ENCODE data around the gene DTHD1.

The DTHD1 gene

DNA sequence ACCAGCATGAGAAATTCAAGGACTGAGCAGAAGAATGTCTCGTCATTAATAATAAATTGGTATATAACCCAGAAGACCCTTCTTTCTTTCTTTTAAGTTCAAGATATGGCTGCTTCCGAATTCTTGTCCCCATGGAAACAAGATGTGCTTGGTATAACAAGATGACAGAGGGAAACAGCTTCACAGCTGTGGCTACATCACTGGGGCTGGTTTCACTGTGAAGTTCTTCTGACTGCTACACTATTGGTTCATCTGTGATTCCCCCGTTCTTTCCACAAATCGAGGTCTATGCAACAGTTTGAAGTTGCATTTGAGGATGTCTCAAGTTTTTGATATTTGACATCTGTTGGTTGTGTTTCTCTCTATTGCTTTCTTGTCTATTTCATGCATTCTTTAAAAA is 12.3 kb upstream of the DTHD1 start:
- DNase-seq (ENCODE audit: low read depth in 3 of 3, low spot score in 1 of 3) = no peak

DNA sequence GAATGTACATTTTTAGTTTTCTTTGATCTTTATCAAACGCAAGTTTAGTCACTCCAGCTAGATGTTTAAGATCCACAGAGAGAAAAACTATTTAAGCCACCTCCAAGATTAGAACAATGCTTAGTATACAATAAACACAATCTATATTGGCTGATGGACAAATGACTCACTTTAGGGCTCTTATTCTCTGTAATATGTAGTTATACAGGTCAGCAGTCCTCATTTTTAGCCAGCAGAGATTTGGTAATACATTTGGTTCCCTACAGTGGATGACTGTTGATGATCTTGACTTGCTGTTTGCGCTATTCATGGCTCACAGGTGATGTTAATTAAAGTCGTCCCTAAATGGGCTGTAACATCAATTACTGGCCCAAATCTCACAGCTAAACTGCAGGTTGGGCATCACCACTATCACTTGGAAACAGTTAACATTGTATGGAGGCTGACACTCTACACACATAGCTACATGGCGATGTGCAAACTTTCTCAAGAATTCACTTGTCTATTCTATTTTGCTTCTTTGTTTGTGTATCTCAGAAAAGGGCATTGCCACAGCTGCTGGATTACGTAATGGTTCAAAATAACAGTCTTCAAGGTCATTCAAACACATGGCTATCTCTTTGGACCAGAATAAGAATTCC is 11.8 kb upstream of the DTHD1 start:
- no peak for DNase-seq (ENCODE audit: low read depth in 3 of 3, low spot score in 1 of 3)

DNA sequence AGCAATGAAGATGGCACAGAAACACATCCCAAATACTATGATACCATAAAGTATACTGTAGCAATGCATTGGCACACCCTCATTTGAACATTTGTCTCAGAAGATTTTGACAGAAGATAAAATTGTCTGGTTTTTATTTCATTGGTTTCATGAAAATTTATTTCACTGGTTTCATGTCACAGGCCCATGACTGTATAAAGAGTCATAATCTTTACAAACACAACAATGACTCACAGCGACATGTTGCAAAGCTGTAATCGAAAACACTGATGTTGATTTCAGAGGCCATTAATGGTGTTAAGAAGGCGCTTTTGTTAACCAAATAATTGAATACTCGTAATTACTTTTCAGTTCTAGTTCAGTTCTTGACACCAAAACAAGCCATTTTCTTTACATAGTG is 8.1 kb upstream of the DTHD1 start:
- DNase-seq (ENCODE audit: low read depth in 3 of 3, low spot score in 1 of 3) = no peak

DNA sequence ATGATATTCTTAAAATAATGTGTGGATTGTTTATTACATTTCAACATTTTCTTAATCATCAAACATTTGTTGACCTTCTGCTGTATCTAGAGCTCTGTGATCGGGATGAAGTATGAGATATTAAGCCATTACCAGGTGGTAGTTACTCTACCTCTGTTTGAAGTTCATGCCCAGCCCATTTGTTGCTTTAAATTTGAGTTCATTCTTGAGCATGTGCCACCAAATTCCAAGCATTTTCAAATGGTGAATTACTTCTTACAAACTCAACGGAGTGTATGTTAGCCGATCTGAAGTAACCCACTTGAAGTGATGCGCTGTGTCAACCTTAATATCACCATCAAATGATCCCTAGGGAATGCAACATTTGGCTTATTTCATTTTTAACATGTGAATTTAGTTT is 7.3 kb upstream of the DTHD1 start:
- no peak for DNase-seq (ENCODE audit: low read depth in 3 of 3, low spot score in 1 of 3)

DNA sequence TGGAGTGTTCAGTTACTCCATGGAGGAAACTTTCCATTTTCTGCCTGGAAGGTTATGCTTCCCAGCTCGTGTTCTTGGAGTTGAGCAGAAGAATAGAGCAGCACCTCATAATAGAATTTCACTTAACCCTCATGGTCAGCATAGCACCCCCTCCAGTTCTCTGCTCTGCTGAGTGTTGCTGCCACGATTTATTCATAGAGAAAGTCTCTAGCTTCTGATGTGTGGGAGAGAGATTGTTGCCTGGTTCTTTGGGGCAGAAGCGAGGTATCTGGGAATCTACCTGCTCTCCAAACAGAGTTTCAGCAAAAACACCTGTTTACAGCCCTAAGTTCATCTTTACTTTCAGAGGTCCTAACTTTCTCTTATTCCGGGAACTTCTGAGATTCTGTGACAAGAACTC is 3.9 kb upstream of the DTHD1 start:
- no peak for DNase-seq (ENCODE audit: low read depth in 3 of 3, low spot score in 1 of 3)

DNA sequence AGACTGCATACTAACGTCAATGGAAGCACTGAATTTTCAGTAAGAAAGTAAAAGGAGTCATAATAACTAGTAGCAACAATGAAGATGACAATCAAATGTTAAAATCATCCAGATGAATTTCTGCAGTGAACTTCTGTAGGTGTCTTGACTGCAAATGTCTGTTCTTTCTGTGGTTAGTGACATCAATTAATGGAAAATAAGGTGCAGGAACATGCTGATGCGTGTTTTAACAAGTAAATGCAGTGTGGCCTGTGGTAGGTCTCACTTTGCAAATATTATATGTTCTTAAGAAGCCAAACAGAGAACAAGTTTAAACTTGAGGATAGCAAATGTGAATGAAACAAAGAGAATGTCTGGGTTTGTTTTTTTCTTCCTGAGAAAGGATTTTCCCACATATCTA is 2.6 kb upstream of the DTHD1 start:
- no peak for DNase-seq (ENCODE audit: low read depth in 3 of 3, low spot score in 1 of 3)

DNA sequence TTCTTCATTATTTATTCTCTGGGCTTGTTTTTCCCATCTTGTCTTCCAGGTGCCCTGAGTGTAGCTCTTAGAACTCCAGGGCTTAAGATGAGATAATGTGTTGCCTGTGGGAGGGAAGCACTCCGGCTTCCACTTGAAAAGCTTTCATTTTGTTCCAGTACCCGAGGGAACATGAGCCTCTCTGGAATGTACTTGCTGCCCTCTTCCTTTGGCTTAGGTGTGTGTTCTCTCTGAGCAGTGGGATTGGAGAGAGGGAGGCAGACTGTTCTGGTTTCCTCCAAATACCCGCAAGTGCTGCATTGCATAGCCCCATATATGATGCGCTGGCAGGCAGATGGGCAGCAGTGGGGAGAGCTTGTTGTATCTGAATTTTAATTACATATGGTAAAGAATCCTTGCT is 861 bp upstream of the DTHD1 start:
- DNase-seq (ENCODE audit: low read depth in 3 of 3, low spot score in 1 of 3) = no peak

DNA sequence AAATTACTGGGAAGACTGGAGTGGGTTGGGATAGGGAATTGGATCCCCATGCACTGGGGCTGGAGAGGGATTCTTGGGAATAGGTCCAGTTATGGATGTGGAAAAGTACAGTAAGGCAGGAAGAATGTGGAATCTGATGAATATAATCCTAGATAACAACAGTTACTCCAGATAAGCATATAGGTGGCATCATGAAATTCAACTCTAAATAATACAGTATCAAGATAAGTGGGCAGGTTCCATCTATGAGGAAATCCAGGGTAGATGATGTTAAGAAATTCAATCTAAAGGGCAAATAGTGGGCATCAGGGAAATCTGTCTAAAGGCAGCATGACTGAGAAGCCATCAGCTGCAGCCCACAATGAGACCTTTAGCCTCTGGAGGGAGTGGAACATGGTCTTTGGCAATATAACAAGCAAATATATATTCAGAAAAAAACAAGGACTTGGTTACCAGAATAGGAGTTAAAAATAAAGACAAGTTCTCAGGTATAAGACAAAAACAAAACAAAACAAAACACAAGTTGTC is 1.2 kb downstream of the DTHD1 start:
- DNase-seq (ENCODE audit: low read depth in 3 of 3, low spot score in 1 of 3) = no peak

DNA sequence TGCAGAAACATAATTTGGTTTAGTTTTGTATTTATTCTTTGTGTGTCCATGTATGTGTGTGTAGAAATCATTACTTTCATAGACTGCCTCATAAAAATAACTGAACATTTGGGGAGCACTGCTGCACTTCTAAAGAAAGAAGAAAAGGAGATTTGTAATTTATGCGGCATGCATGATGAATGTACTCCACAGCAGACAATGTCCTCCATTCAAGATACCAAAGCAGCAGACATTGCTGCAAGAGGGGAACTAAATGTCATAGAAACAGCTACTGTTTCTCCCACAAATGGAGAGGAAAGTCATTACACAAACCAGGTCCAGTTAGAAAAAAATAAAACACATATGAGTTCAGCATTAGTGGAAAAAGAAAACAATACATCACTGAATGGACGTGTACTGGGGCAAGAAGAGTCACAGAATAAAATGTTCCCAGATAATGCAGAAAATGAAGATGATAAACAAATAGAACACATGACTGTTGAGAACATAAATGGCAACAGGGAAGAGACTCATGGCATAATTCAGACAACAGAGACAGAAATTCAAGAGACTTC is 2.6 kb downstream of the DTHD1 start:
- DNase-seq (ENCODE audit: low read depth in 3 of 3, low spot score in 1 of 3) = no peak

DNA sequence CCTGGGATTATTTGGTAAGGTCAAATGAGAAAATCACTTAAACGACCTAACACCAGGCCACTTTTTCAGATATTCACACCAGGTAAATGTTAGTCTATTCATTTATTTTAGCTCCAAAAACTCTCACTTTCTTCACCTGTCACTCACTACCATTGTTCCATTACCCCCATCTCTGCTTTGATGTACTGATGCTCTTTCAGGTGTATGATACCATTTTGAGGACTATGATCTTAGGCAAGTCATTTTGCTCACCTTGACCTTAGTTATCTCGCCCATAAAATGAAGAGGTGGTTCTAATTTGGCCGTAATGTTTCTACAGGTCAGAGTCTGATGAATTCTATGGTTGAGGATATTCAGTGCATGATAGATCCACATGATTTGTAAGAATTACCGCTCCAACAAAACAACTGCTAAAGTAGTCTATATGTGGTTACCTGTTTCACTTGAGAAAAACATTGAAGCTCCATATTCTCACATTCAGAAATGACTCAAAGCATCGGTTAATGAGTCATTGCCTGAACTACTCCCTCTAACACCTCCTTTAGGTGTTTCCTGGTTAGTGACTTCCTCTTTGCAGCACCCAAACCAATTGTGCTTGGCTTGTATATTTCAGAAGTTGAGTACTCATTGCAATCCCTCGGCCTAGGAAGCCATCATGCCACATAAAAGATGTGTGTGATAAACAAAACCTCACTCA is 4.5 kb downstream of the DTHD1 start:
- DNase-seq (ENCODE audit: low read depth in 3 of 3, low spot score in 1 of 3) = peak in 2 of 3 donors; percentile 21 to 31

DNA sequence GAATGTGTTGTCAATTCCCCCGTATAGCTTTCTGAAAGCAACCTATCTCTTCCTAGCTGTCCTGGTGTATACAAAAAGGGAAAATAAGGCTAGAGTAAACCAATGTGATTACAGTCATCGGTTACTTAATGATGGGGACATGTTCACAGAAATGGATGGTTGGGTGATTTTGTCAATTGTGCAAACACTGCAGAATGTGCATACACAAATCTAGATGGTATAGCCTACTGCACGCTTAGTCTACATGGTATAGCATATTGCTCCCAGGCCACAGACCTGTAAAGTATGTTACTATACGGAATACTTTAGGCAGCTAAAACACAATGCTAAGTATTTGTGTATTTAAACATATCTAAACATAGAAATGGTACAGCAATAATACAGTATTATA is 5.1 kb downstream of the DTHD1 start:
- no peak for DNase-seq (ENCODE audit: low read depth in 3 of 3, low spot score in 1 of 3)

DNA sequence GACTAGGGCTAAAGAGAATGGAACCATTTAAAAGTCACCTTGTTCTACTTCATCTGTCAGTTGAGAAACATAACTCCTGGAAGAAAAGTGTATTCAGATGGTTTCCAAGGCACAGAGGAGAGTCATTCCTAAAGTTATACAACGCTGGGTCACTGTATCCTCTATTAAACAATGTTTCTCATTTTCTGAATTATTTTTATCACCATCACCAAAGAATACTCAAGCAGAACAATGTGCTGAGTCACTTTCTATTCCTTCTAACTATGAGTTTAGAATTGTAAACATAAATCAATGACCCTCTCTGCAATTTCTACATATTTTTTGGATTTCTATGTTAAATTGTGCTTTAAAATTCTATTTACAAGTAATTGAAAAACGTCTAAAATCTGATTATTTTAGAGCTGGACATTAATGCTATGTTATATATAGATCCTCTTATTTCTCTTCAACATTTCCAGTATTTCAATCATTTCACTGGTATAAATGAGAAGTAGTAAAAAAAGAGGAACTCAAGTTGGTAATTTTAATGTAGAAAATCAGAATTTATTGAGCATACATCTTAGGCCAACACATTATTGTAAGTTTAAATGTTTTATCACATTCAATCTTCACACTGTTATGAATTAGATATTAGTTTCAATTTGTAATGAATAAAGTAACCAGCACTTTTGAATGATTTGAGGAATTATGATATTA is 7.5 kb downstream of the DTHD1 start:
- DNase-seq (ENCODE audit: low read depth in 3 of 3, low spot score in 1 of 3) = no peak

DNA sequence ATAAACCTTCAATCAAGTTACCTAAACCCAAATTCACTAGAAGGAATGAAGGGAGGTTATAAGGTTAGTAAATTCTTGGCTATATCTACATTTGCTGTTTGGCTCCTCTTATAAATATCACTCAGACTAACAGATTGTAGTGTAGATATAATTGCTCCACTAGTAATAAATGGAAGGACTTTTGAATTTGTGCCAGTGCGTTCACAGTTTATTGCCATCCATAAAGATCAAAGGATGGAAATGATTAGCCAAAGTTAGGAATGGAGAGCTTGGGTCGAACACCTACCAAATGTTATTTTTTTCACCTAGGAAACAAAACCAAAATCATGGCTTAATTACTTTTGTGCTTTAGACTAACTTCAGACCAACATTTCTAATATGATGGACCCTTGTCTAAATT is 9.2 kb downstream of the DTHD1 start:
- no peak for DNase-seq (ENCODE audit: low read depth in 3 of 3, low spot score in 1 of 3)

DNA sequence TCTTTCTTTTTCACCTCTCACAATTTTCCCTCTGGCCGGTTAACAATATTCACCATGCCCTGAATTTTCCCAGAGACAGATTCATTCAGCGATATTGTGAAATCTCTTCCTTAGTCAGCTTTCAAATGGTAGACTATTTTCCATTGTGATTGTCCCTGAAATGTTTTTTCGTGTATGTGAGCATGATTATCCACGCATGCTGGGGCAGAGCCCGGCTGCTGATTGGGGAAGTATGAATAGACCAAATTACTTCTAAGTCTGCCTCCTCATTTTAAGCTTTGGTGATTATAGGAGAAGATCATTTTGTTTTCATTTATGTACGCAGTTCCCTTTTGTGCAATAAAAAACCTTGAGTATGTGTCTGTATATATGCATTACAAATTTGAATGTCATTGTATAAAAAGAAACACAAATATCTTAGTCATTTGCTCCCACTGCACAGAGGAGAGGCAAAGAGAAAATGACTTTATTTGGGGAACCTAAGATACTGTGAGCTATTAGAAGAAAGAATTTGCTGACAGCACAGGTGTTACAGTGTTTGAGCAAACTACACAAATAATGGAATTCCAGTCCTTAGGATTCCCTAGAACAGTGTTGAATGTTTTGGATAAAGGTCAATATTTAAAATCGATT is 11.3 kb downstream of the DTHD1 start:
- no peak for DNase-seq (ENCODE audit: low read depth in 3 of 3, low spot score in 1 of 3)

DNA sequence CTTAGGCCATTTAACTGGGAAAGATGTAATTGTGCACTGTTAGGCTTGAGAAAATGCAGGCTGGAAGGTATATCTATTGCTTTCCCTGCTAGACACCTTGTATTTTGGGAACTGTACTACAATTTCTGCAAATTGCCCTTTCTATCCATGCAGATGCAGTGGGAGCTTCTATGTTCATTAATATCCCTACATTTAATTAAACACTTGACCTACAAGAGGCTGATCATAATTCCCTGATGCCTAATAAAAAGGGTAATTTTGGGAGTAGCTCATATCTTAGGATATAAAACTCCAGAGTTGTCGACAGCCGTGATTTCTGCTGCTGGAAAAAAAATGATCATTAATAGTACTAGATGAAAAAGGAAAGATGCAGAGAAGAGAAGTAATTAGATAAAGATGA is 19.7 kb downstream of the DTHD1 start:
- no peak for DNase-seq (ENCODE audit: low read depth in 3 of 3, low spot score in 1 of 3)

DNA sequence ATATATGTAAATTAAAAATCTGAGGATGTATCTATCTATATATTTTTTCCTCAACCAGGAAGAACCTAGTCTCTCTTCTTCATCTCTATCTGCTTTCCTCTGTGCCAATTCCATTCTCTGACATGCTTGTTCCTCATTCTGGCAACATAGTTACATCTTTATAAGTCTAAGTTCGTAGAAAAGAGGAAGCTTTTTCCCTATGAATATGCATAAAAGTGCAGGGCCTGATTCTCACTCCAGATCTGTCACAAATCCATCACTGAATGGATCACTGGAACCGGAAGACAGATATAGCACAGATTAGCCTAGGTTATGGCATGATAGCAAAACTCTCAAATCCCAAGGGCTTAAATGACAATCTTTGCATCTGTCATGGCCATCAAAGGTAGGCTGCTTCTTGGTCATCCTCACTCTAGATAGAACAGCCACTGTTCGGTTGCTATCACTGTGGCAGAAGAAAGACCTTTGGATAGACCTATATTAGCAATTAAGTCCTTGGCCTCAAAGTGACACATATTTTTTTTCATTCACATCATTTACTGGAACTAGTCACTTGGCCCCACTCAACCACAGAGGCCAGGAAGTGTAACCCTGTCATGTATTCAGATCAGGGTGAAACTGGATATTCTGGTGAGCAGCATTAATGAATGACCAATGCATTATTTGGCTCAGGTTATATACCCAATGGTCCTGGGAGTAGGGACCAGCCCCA is 22.2 kb downstream of the DTHD1 start:
- no peak for DNase-seq (ENCODE audit: low read depth in 3 of 3, low spot score in 1 of 3)

DNA sequence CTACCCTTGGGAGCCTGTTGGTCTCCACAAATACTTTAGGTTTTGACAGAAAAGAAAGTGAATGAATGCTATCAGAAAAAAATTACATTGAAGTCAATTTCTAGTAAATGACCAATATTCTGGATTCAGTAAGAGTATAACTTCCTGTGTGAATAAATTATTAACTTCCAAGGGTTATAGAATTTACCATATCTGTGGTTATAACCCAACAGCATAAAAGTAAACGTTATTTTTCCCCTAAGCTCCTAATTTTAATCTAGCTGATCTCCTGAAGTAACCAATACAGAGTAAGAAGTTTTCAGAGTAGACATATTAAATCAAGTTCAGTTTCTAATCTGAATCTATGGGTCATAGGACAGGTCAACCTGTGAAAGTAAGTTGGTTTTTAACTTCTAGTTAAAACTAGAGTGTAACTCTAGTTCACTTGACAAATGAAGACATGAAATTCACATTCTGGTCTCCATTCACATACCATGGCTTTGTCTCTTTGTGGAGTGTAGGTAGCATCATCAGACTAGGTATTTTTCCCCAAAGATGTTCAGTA is 22.8 kb downstream of the DTHD1 start:
- DNase-seq (ENCODE audit: low read depth in 3 of 3, low spot score in 1 of 3) = no peak

DNA sequence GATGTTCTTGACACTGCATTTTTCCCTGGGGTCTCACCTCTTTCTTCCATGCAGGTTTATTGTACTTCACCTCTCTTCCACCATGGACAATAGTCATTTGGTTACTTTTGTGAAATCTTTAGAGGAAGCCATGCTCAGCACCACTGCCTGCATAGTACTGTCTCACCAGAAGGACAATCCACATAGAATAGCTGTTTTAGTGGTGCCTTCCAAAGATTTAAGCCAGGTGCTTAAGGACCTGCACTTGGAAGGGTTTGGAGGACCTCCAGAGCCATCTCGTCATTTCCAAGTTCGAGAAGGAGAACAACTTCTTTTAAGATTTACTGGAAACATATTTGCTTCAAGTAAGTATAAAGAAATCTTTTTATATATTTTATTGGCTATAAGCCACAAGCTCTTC is 26.7 kb downstream of the DTHD1 start:
- no peak for DNase-seq (ENCODE audit: low read depth in 3 of 3, low spot score in 1 of 3)

DNA sequence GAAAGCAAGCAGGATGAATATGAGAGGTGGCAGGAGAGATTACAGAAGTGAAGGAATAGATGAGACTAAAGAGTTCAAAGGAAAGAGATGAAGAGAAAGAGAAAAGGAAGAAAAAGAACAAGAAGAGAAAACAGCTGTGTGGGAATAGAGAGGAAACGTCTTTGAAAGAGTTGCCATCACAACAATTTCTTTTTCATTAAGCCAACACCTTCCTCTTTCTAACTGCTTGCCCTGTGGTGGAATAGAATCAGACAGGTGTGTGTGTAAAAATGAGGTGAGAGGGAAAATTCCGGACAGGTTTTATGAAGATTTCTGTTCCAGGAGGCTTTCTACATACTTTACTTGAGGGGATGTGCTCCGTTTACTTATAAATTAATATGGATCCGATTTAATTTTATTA is 28.8 kb downstream of the DTHD1 start:
- no peak for DNase-seq (ENCODE audit: low read depth in 3 of 3, low spot score in 1 of 3)

DNA sequence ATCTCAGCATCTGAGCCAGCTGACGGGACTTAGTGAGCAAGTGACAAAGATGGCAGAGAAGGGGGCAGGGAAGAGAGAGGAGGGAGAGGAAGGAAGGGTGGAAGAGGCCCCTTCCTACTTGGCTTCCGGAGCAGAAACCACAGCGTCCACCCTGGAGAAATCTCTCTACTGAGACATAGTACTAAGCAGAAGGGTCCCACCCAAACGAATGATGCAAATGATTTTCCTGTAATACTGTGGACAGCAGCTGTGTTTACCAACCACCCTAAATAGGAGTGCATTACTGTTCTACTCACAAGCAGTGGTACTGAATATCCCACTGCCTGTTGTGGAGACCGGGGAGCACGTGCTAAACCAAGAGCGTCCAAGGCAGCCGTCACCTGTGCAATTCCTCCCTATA is 29.4 kb downstream of the DTHD1 start:
- DNase-seq (ENCODE audit: low read depth in 3 of 3, low spot score in 1 of 3) = no peak

DNA sequence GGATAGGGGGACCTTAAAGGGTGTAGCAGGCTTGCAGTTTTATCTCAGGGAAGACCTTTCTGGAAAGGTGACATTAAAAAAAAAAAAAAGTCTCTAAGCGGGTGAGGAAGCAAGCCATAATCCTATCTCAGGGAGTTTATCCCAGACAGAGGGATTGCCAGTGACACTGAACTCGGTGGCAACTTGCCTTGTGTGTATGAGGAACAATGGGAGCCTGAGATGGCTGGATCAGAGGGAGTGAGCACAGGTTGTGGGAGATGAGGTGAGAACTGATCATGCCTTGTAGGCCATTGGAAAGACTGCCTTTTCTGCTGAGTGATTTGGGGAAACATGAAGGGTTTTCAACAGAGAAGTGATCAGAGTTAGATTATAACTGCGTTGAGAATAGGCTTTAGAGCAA is 31.1 kb downstream of the DTHD1 start:
- DNase-seq (ENCODE audit: low read depth in 3 of 3, low spot score in 1 of 3) = no peak
